Measurements from ENCODE around the gene GALNT17.

- TF ChIP-seq POLR2A (IDR thresholded peaks at IDR 0.05) (no peak), CTCF (IDR thresholded peaks at IDR 0.05) (no peak)
Measured at GRCh38 chr7:71618278-71618677, 486.3 kb downstream of the GALNT17 start.

All from breast epithelium (tissue), 3 donors.